Mammary epithelial cell (primary cell): ENCODE measurements around the gene CCDC73.

Experiments used
- CTCF ChIP-seq, 2 donors: IDR thresholded peaks in 1 of 2; conservative IDR thresholded peaks in 1 of 2; 2 replicates each; pipeline ENCODE4 v1.5.1; 2011 to 2012; ENCODE audit warnings: inconsistent platforms in 2 of 2, low read length in 2 of 2, mild to moderate bottlenecking in 2 of 2, control low read depth in 1 of 2, low read depth in 1 of 2; ENCODE audit not compliant: insufficient read depth in 1 of 2; ENCODE audit errors: extremely low read depth in 1 of 2
- EZH2 ChIP-seq: IDR thresholded peaks from 2 replicates; pipeline ENCODE4 v1.6.1; 2012; ENCODE audit warnings: low read length, inconsistent platforms, borderline replicate concordance

GRCh38 chr11:32817852-32818183 lies 23.4 kb upstream of the CCDC73 start:
- TF ChIP-seq CTCF (conservative IDR thresholded peaks at IDR 0.05 in 1 of 2, IDR thresholded peaks at IDR 0.05 in 1 of 2; ENCODE audit: extremely low read depth in 1 of 2, insufficient read depth in 1 of 2, low read depth in 1 of 2, low read length in 2 of 2): no peak
- no peak for TF ChIP-seq EZH2
